Left kidney (tissue), 2 donors: ENCODE results near the gene C2orf80. TPM values are rescaled to one million over a fixed set of nuclear protein-coding genes. Genes with fewer than 3 reads are reported as not detected.
"Not testable (repeated sequence)": the region's sequence is repeated elsewhere in the genome, so short reads cannot be mapped to it uniquely, and the experiment has no call there.

Experiments
- DNase-seq: peaks from one replicate; pipeline ENCODE4 v3.0.0-alpha.2; 2013
- polyA plus RNA-seq: library from polyadenylated mRNA; unstranded; fragments of 120-200 nt; gene quantifications from one replicate; pipeline ENCODE4 v1.2.1, GENCODE V29; 2013; ENCODE audit not compliant: insufficient read length

C2orf80 gene
- polyA plus RNA-seq, 1 donor: 0.25 TPM

DNA sequence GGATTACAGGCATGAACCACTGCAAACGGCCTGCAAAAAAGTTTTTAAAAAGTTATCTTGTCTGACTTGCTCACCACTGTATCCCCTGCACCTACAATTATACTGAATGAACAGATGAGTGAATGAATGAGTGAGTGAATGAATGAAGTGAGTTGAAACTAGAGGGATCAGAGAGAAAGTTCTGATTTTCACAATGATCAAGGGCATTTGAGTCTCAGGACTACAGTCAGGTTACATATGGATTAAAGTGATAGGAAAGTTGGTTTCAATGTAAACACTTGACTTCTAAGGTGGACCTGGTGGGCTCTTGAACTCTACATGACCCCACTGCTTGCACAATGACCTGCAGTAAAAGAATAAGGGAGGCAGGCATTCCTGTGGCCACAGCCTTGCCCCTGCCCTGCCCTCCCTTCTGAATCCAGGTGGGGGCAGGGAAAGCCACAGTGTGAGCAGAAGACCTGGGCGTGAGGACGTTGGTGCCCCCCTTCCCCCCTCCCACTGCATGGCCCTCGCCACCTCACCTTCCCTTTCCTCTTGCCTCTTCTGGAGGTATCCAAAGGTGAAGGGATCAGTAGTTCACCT, 10.7 kb downstream of the C2orf80 start:
- DNase-seq: no peak

DNA sequence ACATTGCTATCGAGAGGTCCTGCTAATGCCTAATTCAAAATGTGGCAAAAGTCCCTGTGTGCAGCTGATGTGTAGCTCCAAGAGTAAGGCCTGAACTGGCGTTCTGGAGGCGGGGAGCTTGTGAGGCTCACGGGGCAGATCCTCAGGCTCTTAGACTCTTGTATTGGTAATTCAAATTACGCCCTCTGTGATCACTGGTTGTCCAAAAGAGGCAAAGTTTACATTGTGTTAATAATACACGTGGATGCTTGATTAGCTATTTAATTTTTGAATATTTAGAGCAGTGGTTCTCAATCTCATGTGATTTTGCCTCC, 14.0 kb downstream of the C2orf80 start:
- no peak for DNase-seq

DNA sequence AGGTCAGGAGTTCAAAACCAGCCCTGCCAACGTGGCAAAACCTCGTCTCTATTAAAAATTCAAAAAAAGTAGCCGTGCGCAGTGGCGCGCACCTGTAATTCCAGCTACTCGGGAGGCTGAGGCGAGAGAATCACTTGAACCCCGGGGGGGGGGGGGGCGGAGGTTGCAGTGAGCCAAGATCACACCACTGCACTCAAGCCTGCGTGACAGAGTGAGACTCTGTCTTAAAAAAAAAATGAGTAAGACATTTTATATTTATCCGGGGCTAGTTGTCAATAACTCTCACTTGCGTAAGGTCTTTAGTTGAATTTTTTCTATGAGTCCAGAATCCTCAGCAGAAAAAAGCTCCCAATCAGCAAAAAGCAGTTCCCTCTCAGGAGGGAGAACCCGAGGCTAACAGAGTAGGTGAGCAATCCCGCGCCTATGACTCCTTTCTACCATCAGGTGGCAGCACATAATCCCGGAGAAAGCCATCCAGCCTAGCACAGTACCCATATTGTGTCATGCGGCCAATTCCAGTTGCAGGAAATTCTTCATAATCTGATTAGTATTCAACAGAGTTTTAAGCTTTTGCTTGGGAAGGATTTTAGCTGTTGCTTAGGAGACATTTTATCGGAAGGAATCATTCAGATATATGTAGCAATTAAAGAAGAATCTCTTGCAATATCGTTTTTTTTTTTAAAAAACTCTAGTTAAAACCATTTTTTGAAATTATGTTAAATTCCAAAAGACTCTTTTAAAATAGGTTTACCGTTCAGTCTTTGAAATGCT, 14.6 kb downstream of the C2orf80 start:
- peak; percentile 80 for DNase-seq

DNA sequence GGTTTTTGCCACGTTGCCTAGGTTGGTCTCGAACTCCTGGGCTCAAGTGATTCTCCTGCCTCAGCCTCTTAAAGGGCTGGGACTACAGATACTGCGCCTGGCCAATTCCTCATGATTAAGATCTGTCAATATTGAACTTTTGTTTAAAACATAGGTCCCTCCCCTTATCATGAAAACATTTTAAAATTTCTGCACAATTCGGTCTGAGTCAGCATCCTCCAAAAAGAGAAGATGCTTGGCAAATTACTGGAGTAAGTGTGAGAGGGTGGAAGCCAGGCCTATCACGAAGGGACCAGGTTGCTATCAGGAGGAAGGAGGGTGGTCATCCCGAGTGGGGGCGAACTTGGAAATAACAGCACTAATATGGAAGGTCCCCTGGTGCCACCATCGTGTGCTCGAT, 15.7 kb downstream of the C2orf80 start:
- DNase-seq: no peak

DNA sequence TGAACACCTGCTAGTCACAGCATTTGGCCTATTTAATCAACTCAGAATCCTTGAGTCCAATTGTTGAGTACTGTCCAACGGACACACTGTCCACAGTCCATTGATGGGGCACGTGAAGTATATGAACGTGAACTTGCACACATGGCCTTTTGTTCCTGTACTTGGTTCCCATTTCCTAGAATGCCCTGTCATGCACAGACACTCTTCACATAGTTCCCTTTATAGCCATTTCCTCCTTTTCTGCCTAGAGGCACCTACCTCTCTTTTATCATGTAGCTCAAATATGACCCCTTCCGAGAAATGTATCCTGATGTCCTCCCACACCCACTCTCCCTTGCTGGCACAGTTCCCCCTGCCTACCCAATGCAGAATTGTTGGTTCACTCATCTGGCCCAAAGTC, 17.7 kb downstream of the C2orf80 start:
- DNase-seq: no peak

DNA sequence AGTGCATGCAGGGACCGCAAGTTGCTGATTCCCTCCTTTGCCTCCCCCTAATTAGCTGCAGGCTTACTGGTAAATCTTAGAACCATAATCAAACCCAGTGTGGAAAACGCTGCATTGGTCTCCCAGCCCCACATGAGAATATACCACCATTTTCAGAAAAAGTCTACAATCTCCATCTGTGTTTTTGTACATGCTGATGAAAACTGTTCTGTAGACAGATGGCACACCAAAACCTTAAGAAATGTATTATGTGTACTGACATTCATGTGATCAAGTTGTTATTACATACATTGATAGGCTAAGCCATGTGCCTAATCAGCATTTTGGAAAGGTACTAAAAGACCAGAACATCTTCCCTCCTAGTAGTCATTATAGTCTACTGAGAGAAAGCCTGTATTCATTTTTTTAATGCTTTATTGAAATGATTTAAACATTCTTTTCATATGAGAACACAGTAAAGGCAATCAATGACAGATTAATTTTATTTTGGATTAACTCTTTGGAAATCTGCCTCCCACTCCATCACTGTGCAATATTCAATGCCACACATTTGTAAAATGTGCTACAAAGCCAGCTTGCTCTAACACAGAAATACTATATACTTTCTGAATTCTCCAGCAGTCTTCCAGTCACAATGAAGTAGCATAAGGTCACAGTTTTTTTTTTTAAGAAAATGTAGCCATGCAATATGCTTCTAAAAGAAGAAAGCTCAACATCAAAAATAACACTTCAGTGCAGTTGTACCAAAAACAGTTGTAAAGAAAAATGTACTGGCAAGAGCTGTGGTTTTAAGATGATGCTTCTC, 24.7 kb downstream of the C2orf80 start:
- no peak for DNase-seq

DNA sequence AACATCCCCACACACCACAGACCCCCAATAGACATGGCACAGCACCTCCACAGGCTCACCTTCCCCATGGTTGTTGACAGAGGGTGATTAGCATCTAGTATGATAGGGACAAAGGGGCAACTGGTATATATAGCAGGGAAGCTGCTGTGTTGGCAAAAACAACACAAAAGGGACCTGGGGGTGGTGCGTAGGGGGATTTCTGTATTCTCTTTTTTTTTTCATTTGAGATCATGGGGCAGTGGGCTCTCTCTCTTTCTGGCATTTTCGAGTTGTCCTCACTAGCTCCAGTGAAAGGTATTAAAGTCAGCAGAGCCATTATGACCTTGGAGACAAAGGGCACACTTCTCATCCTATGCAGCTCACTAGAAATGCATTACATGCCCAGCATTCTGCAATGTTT, 26.3 kb downstream of the C2orf80 start, which contains the start of gene CRYGA:
Gene CRYGA (minus strand): TSS at position 101 of the 400 bp plus-strand sequence. CDS start 33 bp downstream, at position 68.
- no peak for DNase-seq

DNA sequence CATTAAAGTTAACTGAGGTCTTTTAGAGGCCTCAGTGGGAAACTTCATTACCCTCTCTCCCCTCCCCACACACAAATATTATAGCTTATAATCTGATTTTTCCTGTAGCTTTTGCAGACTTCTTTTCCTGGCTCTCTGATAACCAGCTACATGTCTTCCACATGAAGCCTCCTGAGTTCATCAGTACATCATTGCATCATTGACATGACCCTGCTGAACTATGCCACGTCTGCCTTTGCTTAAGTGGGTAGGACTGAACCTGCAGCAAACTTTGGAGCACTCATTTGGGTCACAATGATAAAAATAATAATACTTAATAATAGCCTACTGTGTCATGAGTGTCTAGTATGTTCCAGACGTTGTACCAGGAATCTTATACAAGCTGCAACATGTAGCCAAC, 33.4 kb downstream of the C2orf80 start:
- no peak for DNase-seq

DNA sequence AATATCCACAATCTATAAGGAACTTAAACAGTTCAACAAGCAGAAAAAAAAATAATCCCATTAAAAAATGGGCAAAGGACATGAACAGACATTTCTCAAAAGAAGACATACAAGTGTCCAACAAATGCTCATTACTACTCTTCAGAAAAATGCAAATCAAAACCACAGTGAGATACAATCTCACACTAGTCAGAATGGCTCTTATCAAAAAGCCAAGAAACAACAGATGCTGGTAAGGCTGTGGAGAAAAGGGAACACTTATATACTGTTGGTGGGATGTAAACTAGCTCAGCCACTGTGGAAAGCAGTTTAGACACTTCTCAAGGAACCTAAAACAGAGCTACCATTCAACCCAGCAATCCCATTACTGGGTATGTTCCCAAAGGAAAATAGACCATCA, 36.7 kb downstream of the C2orf80 start:
- no peak for DNase-seq

DNA sequence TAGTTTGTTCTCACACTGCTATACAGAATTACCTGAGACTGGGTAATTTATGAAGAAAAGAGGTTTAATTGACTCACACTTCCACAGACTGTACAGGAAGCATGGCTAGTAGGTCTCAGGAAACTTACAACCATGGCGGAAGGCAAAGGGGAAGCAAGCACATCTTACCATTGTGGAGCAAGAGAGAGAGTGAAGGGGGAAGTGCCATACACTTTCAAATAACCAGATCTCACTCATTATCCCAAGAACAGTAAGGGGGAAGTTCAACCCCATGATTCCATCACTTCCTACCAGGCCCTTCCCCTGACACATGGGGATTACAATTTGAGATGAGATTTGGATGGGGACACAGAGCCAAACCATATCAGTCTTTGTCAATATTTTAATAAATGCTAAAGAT, 38.9 kb downstream of the C2orf80 start:
- DNase-seq: no peak

DNA sequence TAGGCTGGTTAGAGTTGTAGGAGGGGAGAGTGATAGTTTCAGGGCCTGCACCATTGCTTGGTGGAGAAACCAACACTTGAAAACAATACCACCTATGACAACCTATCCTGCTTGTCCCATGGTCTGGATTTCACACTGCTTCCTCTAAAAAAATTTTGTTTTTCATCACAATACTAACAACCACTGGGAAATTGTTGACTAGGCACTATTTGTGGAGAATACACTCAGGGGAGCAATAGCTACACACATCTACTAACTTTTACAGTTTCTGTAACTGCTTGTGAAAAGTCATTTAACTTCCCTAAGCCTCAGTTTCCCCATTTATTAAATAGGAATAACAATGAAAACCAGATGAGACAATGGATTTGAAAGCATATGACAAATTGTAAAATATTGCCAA, 39.7 kb downstream of the C2orf80 start:
- no peak for DNase-seq

DNA sequence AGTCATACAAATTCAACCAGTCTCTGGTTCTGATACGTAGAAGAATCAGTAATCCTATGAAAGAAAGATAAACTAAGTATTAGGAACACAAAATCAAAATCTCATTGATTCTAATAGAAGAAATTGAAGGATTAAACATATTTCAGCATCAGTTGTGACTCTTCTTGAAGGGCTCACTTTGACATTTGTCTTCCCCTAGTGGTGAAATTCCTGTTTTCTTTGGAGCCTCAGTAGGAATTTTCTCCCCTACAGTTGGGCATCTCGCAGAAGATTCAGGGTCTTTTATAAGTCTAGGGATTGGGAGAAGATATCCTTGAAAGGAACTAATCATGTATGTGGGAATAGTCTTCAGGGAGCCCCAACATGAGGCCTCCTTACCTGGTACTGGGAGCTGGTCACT, 41.0 kb downstream of the C2orf80 start:
- no peak for DNase-seq

DNA sequence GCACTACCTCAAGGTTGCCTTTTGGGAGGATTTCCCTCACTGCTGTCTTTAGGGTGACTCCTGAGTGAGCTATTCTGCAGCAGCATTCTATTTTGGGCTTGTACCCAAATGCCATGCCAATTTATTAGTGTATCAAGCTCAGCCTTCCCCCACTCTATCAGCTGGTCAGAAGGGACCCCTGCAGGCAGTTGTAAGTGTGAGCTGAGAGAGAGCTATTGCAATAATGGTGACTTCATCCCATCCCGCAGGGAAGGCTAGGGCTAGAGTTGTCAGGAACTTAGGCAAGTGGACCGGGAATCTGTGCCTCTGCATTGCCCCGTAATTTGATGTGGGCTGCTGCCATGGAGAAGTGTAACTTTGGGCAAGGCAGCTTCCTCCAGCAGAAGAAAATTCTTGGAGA, 42.1 kb downstream of the C2orf80 start:
- no peak for DNase-seq

DNA sequence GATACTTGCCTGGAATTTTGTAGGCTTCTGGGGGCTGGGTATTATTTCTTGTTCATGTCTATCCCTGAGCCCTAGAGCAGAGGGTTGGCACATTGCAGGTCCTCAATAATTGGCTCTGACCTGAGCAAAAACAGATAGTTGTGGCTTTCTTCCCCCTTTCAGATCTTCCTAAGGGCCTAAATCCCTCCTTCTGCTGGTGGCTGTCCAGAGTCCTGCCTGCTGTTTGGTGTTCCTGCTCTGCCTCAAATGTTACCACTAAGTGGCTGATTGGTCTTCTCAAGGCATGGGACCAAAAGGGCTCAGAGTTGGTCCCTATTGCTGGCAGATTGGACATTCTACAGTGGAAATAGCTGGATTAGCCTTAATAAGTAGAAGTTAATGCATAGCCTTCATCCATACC, 42.8 kb downstream of the C2orf80 start:
- no peak for DNase-seq

DNA sequence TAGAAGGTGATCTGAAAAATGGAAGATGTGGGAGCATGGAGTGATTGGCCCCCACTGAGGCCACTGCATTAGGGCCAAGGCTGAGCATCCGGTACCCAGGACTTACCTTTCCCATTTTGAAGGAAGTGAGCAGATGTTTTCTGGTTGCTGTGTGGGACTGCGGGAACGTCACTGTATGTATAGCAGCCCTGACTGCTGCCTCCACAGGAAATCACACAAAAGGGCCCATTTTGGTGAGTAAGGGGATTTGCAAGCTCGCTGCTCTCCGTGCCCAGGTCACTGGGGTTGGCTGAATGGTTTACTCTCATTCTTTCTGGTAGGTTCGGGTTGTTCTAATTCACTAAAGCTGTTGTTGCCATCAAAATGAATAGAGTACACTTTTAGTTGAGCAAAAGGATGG, 43.8 kb downstream of the C2orf80 start, which contains the start of gene CRYGB:
Gene CRYGB (minus strand): TSS at position 153 of the 400 bp plus-strand sequence. CDS start 38 bp downstream, at position 115.
- DNase-seq: no peak

DNA sequence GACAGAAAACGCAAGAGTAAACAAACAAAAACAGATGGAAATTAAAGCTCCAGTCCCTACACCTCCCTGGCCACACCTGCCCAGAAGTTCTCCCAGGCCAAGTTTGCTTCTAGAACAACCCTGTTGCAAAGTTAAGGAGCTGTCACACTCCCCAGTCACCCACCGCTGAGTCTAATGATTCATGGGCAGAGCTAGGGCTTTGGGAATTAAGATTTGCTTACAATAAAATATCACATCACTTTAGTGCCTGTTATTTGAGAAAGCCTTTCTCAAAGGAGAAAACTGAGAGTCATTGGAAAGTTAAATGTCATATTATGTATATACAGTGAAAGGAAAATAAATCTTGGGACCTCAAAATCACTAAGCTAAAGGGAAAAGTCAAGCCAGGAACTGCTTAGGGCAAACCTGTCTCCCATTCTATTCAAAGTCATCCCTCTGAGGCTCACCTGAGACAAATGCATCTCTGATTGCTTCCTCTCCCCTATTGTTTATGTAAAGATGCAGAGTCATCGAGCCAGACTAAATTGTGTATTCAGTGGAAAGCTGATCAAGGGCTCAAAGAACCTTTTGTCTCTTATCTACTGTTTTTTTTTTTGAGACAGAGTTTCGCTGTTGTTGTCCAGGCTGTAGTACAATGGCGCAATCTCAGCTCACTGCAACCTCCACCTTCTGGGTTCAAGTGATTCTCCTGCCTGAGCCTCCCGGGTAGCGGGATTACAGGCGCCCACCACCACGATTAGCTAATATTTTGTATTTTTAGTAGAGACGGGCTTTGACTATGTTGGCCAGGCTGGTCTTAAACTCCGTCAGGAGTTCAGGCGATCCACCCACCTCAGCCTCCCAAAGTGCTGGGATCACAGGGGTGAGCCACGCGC, 46.7 kb downstream of the C2orf80 start:
- no peak for DNase-seq

DNA sequence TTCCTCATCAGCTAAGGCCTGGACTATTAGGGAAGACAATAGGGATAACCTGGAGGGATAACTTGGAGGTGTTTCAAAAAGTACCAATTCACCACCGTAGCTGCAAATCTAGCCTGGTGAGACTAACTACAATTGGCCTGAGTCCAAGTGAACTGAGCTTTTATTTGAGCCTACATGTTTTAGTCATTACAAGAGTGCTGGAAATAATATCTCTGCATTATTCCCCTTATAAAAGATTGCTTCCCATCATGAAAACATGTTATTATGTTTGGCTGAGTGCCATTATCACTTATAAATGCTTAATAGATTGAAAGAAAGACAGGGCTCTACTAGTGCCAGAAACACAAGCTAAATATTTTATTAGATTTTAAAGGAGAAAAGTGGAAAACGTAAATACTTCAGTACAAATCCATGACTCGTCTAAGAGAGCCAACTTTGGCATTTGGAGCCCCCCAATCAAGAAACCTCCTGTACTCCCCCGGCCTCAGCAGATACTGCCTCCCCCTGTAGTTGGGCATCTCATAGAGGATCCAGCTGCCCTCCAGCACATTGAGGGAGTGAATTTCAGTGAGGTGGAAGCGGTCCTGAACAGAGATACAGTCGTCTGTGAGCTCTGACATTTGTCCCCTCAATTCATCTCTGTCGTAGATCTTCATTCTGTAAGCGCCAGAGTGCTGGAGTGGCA, 47.4 kb downstream of the C2orf80 start:
- no peak for DNase-seq

DNA sequence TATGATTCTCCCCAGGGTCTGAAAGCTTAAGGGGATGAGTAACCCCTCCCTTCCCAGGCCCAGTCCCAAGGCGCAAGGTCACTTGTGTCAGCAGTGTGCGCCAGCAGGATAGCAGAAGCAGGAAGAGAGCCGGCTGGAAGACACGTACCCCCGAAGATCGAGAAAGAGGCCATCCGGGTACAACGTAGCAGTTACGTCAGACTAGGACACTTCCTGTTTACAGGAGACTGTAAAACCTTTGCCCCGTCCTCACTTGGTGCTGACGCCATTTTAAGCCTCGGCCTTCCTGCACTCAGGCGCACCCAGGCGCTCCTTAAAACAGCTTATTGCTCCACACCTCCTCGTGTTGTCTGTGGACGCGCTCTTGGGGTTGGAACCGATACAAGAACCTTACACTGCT, 50.4 kb downstream of the C2orf80 start:
- no peak for DNase-seq

DNA sequence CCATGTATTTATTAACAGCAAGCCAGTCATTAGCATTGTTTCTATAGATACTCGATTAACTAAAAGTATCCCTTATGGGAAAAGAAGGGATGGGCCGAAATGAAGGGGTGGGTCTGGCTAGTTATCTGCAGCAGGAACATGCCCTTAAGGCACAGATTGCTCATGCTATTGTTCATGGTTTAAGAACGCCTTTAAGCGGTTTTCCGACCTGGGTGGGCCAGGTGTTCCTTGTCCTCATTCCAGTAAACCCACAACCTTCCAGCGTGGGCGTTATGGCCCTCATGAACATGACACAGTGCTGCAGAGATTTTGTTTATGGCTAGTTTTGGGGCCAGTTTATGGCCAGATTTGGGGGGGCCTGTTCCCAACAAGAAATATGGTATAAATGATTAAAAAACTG, 51.5 kb downstream of the C2orf80 start:
- not testable (repeated sequence) for DNase-seq

DNA sequence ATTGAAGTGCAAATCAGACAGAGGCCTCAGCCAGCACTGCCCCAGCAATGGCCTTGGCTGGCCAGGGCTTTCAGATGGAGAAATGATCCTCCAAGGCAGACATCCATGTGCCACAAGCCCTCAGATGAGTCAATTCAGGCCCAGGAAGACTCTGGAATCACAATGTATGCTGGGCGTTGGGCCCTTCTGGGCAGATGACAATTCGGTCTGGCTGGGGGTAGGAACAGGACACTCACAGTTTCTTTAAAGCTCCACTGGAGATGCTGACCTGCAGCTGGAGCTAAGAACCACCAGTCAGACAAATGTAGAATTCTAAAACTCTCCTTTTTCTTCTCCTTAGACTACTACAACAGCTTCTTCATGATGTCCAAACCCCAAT, 53.1 kb downstream of the C2orf80 start:
- DNase-seq: no peak
